Measurements from ENCODE around the gene ADAMTS6. TPM values are rescaled to one million over a fixed set of nuclear protein-coding genes. Genes with fewer than 3 reads are reported as not detected.
A peak's percentile ranks its signal among the peaks of the same experiment; 100 is the strongest.

The ADAMTS6 gene
- total RNA-seq: 1 to 10 TPM in 1 of 2 experiments, under 1 TPM in 1; 0.89 to 1.8 TPM
- polyA plus RNA-seq: under 1 TPM in 1 of 2 donors, not detected in 1; 0.14 TPM

DNA sequence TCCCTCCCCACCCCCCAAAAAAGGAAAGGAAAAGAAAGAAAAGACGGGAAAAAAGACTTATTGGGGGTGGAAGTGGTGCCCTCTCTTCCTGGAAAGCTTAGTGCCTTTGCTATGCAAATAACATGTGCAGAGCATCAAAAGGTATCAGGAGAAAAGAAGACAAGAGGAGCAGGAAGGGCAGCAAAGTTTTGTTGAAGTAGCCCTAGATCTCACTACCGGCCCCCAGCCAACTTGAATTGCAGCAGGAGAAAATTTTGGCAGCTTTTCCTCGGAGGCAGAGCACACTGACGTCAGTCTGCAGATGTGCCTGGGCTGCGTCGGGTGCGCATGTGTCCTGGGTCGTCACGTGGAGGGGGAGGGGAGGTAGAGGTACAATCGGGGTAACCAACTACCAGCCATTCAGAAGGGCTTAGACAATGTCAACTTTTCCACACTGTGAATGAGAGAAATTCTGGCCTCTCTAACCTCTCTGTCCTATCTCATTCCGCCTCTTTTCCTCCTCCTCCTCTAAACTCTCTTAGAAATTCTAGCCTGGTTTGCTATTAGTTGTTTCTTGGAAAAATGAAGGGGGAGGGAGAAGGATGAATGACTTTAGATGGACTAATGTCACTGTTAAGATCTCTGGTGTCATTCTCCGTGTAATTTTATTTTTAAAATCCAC, at the start of gene ADAMTS6:
Gene ADAMTS6 (minus strand): TSS at position 286 of the 661 bp plus-strand sequence. CDS start 8,247 bp downstream, outside the sequence.
- peak within 1 kb of the TSS; percentile 86 to 96 (median 93) for H3K27ac Mint-ChIP-seq
- peak; percentile 64 to 83 (median 69) for DNase-seq
- Histone ChIP-seq H3K4me1 (ENCODE audit: insufficient read depth, low read length) (peaks cover 27% of the 10 kb centered on the region), H3K9me3 (ENCODE audit: control insufficient read depth in 1 of 2, low read length in 2 of 2) (no peaks in the 10 kb centered on the region), H3K27me3 (ENCODE audit: insufficient read depth, low read length) (peaks cover 10% of the 10 kb centered on the region), H3K4me3 (ENCODE audit: low read length in 2 of 2) (peak within 1 kb of the TSS; percentile 56 to 89), H3K36me3 (ENCODE audit: insufficient read depth, low read length) (no peaks in the 10 kb centered on the region), H3K27ac (ENCODE audit: low read depth, low read length) (peak within 1 kb of the TSS; percentile 62)
- H3K4me1 Mint-ChIP-seq: peaks cover 5 to 22% (median 8%) of the 10 kb centered on the region in 4 donors
- H3K36me3 Mint-ChIP-seq: peaks cover 0 to 14% of the 10 kb centered on the region in 2 donors
- peak within 1 kb of the TSS in 3 of 8 donors; percentile 88 to 97 (median 94) for H3K4me3 Mint-ChIP-seq
- intact Hi-C loops (cut with micrococcal nuclease): loop anchor here (2.0 kb wide), 3 partner anchors 445 to 1253 kb away; partner anchors contain the start of genes CWC27 and SREK1IP1
- H3K27me3 Mint-ChIP-seq: peaks cover 0 to 3% of the 10 kb centered on the region in 2 donors
- ChIA-PET POLR2A (ENCODE audit: partially characterized antibody) (interaction anchor here (0.6 to 4.4 kb wide), 5 partner anchors 13 to 714 kb away, joined by 3 to 42 read pairs (median 7); partner anchors contain the start of genes CENPK, CWC27, PPWD1 and SREK1IP1), CTCF (ENCODE audit: partially characterized antibody) (interaction anchor here (0.9 to 5.5 kb wide), 18 partner anchors 9 to 848 kb away, joined by 3 to 73 read pairs (median 6); no protein-coding TSS in a partner anchor)
- no peaks in the 10 kb centered on the region for H3K9me3 Mint-ChIP-seq

- Mint-ChIP-seq H3K27me3 (no peaks in the 10 kb centered on the region), H3K4me1 (no peaks in the 10 kb centered on the region), H3K36me3 (peaks cover 2 to 10% of the 10 kb centered on the region in 2 donors), H3K4me3 (no peak overlapping the region), H3K9me3 (no peaks in the 10 kb centered on the region), H3K27ac (no peak overlapping the region)
- no peak for DNase-seq
- Histone ChIP-seq H3K27ac (ENCODE audit: low read depth, low read length) (no peak overlapping the region), H3K36me3 (ENCODE audit: insufficient read depth, low read length) (no peaks in the 10 kb centered on the region), H3K4me3 (ENCODE audit: low read length in 2 of 2) (no peak overlapping the region), H3K4me1 (ENCODE audit: insufficient read depth, low read length) (no peaks in the 10 kb centered on the region), H3K9me3 (ENCODE audit: control insufficient read depth in 1 of 2, low read length in 2 of 2) (no peaks in the 10 kb centered on the region), H3K27me3 (ENCODE audit: insufficient read depth, low read length) (no peaks in the 10 kb centered on the region)
- ChIA-PET CTCF (ENCODE audit: partially characterized antibody) (interaction anchor here (1.0 kb wide), 1 partner anchor 10 kb away, joined by 3 read pairs; no protein-coding TSS in a partner anchor), POLR2A (ENCODE audit: partially characterized antibody) (interaction anchor here (1.3 kb wide), 1 partner anchor 32 kb away, joined by 4 read pairs; the partner anchor contains the start of genes CENPK and PPWD1)
- intact Hi-C loops (cut with micrococcal nuclease): no loop called here
These were observed 49.2 kb upstream of the ADAMTS6 start for GRCh38 chr5:65530904-65531303.

- H3K4me1 Mint-ChIP-seq: no peaks in the 10 kb centered on the region
- ChIA-PET POLR2A (ENCODE audit: partially characterized antibody) (no interaction called here), CTCF (ENCODE audit: partially characterized antibody) (interaction anchor here (1.0 kb wide), 1 partner anchor 85 kb away, joined by 3 read pairs; no protein-coding TSS in a partner anchor)
- Histone ChIP-seq H3K4me3 (ENCODE audit: low read length in 2 of 2) (no peak overlapping the region), H3K4me1 (ENCODE audit: insufficient read depth, low read length) (no peaks in the 10 kb centered on the region), H3K36me3 (ENCODE audit: insufficient read depth, low read length) (no peaks in the 10 kb centered on the region), H3K27ac (ENCODE audit: low read depth, low read length) (no peak overlapping the region), H3K27me3 (ENCODE audit: insufficient read depth, low read length) (no peaks in the 10 kb centered on the region), H3K9me3 (ENCODE audit: control insufficient read depth in 1 of 2, low read length in 2 of 2) (no peaks in the 10 kb centered on the region)
- no peaks in the 10 kb centered on the region for H3K9me3 Mint-ChIP-seq
- no peak overlapping the region for H3K27ac Mint-ChIP-seq
- peak overlapping the region in 1 of 8 donors; percentile 6 for H3K4me3 Mint-ChIP-seq
- intact Hi-C loops (cut with micrococcal nuclease): no loop called here
- H3K36me3 Mint-ChIP-seq: peaks cover 8 to 24% of the 10 kb centered on the region in 2 donors
- no peak for DNase-seq
- no peaks in the 10 kb centered on the region for H3K27me3 Mint-ChIP-seq
These were observed 44.0 kb upstream of the ADAMTS6 start for GRCh38 chr5:65525726-65526125.

DNA sequence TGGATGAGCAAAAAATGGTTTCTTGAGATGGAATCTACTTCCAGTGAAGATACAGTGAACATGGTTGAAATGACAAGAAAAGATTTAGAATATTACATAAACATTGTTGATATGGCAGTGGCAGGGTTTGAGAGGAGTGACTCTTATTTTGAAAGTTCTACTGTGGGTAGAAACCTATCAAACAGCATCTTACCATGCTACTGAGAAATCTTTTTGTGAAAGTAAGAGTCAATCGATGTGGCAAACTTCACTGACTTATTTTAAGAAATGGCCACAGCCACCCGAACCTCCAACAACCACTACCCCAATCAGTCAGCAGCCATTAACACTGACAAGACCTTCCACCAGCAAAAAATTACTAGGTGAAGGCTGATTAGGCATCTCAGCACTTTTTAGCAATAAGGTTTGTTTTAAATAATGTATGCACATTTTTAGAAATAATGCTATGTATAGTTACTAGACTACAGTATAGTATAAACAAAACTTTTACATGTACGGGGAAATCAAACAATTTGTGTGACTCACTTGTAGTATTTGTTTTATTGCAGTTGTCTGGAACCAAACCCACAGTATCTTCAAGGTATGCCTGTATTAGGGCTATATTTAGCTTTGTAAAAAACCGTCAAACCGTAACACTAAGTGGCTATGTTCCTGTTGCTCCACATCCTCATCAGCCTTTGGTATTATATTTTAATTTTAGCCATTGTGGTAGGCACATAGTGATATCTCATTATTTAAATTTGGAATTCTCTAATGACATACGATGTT, 30.6 kb upstream of the ADAMTS6 start:
- H3K4me1 Mint-ChIP-seq: peaks cover 0 to 2% (median 0%) of the 10 kb centered on the region in 4 donors
- peaks cover 0 to 8% of the 10 kb centered on the region in 2 donors for H3K36me3 Mint-ChIP-seq
- H3K27me3 ChIP-seq (ENCODE audit: insufficient read depth, low read length): no peaks in the 10 kb centered on the region
- no peaks in the 10 kb centered on the region for H3K9me3 ChIP-seq (ENCODE audit: control insufficient read depth in 1 of 2, low read length in 2 of 2)
- H3K27ac Mint-ChIP-seq: no peak overlapping the region
- ChIA-PET CTCF (ENCODE audit: partially characterized antibody) (no interaction called here), POLR2A (ENCODE audit: partially characterized antibody) (no interaction called here)
- no peak overlapping the region for H3K4me3 Mint-ChIP-seq
- no peak overlapping the region for H3K4me3 ChIP-seq (ENCODE audit: low read length in 2 of 2)
- H3K9me3 Mint-ChIP-seq: peaks cover 0 to 1% (median 0%) of the 10 kb centered on the region in 8 donors
- H3K27ac ChIP-seq (ENCODE audit: low read depth, low read length): no peak overlapping the region
- no peaks in the 10 kb centered on the region for H3K36me3 ChIP-seq (ENCODE audit: insufficient read depth, low read length)
- DNase-seq: no peak
- H3K27me3 Mint-ChIP-seq: no peaks in the 10 kb centered on the region
- intact Hi-C loops (cut with micrococcal nuclease): no loop called here
- no peaks in the 10 kb centered on the region for H3K4me1 ChIP-seq (ENCODE audit: insufficient read depth, low read length)

GRCh38 chr5:65508978-65509377, 27.3 kb upstream of the ADAMTS6 start:
- H3K36me3 ChIP-seq (ENCODE audit: insufficient read depth, low read length): no peaks in the 10 kb centered on the region
- Mint-ChIP-seq H3K27me3 (no peaks in the 10 kb centered on the region), H3K4me3 (no peak overlapping the region), H3K36me3 (no peaks in the 10 kb centered on the region), H3K4me1 (peaks cover 0 to 2% (median 0%) of the 10 kb centered on the region in 4 donors), H3K9me3 (peaks cover 0 to 1% (median 0%) of the 10 kb centered on the region in 8 donors), H3K27ac (no peak overlapping the region)
- H3K27ac ChIP-seq (ENCODE audit: low read depth, low read length): no peak overlapping the region
- ChIA-PET POLR2A (ENCODE audit: partially characterized antibody) (no interaction called here), CTCF (ENCODE audit: partially characterized antibody) (no interaction called here)
- DNase-seq: no peak
- no peaks in the 10 kb centered on the region for H3K9me3 ChIP-seq (ENCODE audit: control insufficient read depth in 1 of 2, low read length in 2 of 2)
- intact Hi-C loops (cut with micrococcal nuclease): no loop called here
- H3K27me3 ChIP-seq (ENCODE audit: insufficient read depth, low read length): no peaks in the 10 kb centered on the region
- H3K4me3 ChIP-seq (ENCODE audit: low read length in 2 of 2): no peak overlapping the region
- no peaks in the 10 kb centered on the region for H3K4me1 ChIP-seq (ENCODE audit: insufficient read depth, low read length)

DNA sequence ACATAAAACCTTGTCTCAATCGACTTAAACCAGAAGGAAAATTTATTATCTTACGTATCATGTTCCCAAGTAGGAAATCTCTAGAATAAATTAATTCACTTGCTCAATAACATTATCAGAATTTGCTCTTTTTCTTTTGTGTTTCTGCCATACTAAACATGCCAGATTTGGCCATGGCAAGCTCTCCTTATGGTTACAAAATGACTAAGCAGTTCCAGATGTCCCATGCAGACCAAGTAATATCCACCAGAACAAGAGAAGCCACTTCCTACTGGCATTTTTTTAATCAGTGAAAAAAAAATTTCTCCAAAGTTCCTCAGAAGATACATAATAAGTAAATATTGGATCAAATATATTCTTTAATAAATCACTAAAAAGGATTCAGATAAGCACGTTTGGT, 25.2 kb upstream of the ADAMTS6 start:
- H3K27me3 Mint-ChIP-seq: no peaks in the 10 kb centered on the region
- Histone ChIP-seq H3K27ac (ENCODE audit: low read depth, low read length) (no peak overlapping the region), H3K27me3 (ENCODE audit: insufficient read depth, low read length) (no peaks in the 10 kb centered on the region), H3K4me3 (ENCODE audit: low read length in 2 of 2) (no peak overlapping the region), H3K4me1 (ENCODE audit: insufficient read depth, low read length) (no peaks in the 10 kb centered on the region), H3K36me3 (ENCODE audit: insufficient read depth, low read length) (no peaks in the 10 kb centered on the region), H3K9me3 (ENCODE audit: control insufficient read depth in 1 of 2, low read length in 2 of 2) (no peaks in the 10 kb centered on the region)
- intact Hi-C loops (cut with micrococcal nuclease): no loop called here
- no peak overlapping the region for H3K4me3 Mint-ChIP-seq
- CTCF ChIA-PET (ENCODE audit: partially characterized antibody): interaction anchor here (0.8 kb wide), 1 partner anchor 23 kb away, joined by 3 read pairs; no protein-coding TSS in a partner anchor
- DNase-seq: no peak
- POLR2A ChIA-PET (ENCODE audit: partially characterized antibody): interaction anchor here (0.8 kb wide), 1 partner anchor 15 kb away, joined by 3 read pairs; no protein-coding TSS in a partner anchor
- H3K9me3 Mint-ChIP-seq: peaks cover 0 to 2% (median 0%) of the 10 kb centered on the region in 8 donors
- H3K36me3 Mint-ChIP-seq: peaks cover 0 to 3% of the 10 kb centered on the region in 2 donors
- no peak overlapping the region for H3K27ac Mint-ChIP-seq
- H3K4me1 Mint-ChIP-seq: no peaks in the 10 kb centered on the region

- ChIA-PET POLR2A (ENCODE audit: partially characterized antibody) (no interaction called here), CTCF (ENCODE audit: partially characterized antibody) (no interaction called here)
- Histone ChIP-seq H3K27ac (ENCODE audit: low read depth, low read length) (no peak overlapping the region), H3K9me3 (ENCODE audit: control insufficient read depth in 1 of 2, low read length in 2 of 2) (no peaks in the 10 kb centered on the region), H3K36me3 (ENCODE audit: insufficient read depth, low read length) (no peaks in the 10 kb centered on the region), H3K27me3 (ENCODE audit: insufficient read depth, low read length) (no peaks in the 10 kb centered on the region), H3K4me3 (ENCODE audit: low read length in 2 of 2) (no peak overlapping the region), H3K4me1 (ENCODE audit: insufficient read depth, low read length) (no peaks in the 10 kb centered on the region)
- intact Hi-C loops (cut with micrococcal nuclease): no loop called here
- no peaks in the 10 kb centered on the region for H3K4me1 Mint-ChIP-seq
- no peaks in the 10 kb centered on the region for H3K27me3 Mint-ChIP-seq
- peak overlapping the region in 1 of 7 donors; percentile 28 for H3K27ac Mint-ChIP-seq
- DNase-seq: no peak
- no peak overlapping the region for H3K4me3 Mint-ChIP-seq
- no peaks in the 10 kb centered on the region for H3K9me3 Mint-ChIP-seq
- H3K36me3 Mint-ChIP-seq: no peaks in the 10 kb centered on the region
These were observed 7.4 kb upstream of the ADAMTS6 start for GRCh38 chr5:65489119-65489518.

Data from CD4-positive, alpha-beta memory T cell (primary cell).